ENCODE measurements around the gene TLR6.
A peak's percentile ranks its signal among the peaks of the same experiment; 100 is the strongest.

The TLR6 gene

GRCh38 chr4:38867478-38868058 lies 11.0 kb upstream of the TLR6 start, which contains the start of gene FAM114A1:
Gene FAM114A1, plus strand, starts transcription at chr4:38867806. Its CDS starts 10,273 bp downstream, at chr4:38878079.
- DNase-seq, result peak; percentile 39

GRCh38 chr4:38866973-38867477 lies 10.4 kb upstream of the TLR6 start:
- no peak for DNase-seq

GRCh38 chr4:38865445-38865844 lies 8.8 kb upstream of the TLR6 start:
- no peak for DNase-seq

DNA sequence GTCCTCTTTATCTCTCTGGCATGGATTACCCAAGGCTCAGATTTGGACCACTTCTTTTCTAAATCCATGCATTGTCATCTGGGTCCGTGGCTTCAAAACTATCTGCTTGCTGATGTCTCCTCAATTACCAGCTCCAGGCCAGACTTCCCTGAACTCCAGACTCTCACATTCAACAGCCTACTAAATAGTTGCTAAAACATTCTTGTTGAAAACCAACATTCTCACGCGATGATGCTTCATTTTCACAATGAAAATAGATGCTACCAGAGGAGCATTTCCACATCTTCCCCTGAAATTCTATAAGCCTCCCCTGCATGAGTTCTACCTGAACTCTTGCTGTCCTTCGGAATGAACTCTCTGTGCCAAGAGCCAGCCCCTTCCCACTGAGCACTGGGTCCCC lies 5.2 kb upstream of the TLR6 start:
- DNase-seq, result no peak

DNA sequence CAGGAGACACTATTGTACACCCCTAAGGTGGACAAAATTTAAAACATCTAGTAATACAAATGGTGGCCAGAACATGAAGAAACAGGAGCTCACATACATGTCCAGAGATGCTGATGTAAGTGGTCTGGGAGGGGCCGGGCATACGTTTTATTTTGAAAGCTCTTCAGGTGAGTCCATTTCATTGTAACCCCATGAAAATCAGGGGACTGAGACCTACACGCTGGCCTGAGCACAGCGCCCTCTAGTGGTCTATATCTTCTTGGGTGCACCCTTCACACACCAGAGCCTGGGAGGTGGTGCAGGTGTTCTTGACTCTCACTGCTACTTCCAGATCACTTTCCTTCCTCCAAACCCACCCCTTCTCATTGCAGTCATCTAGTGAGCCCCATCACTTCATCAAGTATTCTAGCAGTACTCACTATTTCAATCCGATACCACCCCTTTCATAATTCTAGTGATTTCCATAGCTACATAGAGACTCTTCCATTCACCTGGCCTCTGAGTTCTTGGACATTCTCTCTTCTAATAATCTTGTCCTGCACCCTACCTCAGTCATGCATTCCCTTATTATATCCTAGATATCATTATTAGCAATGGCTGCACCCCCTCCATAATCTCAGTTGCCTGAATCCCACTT lies 4.3 kb upstream of the TLR6 start:
- peak; percentile 4 for DNase-seq

DNA sequence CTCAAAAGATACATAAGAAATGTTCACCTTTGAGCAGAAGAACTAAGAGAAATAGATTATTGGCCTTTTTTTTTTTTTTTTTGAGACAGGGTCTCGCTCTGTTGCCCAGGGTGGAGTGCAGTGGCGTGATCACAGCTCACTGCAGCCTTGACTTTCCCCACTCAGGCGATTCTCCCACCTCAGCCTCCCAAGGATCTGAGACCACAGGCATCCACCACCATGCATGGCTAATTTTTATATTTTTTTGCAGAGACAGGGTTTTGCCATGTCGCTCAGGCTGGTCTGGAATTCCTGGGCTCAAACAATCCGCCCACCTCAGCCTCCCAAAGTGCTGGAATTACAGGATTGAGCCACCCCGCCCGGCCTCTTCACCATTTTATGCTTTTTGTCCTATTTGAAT lies 2.9 kb upstream of the TLR6 start:
- no peak for DNase-seq

GRCh38 chr4:38858097-38858420 lies 1.4 kb upstream of the TLR6 start:
- DNase-seq, result no peak

- no peak for DNase-seq
Observed at GRCh38 chr4:38857354-38858096, 908 bp upstream of the TLR6 start.

DNA sequence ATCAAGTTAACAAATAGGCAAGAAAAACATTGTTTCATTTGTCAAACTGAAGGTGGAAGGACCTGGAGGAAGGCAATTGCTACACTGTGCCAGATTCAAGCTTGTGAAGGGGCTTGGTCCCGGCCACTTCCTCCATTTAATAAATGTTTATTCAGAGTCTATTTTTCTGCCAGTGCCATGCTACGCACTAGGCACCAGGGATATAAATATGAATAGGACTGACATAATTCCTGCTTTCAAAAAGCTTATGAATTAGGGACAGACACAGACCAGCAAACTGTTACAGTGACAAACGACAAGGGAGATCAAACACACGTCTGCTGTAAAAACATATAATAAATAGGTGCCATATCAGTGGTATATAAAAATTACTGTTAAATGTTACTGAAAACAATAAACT lies 571 bp downstream of the TLR6 start:
- DNase-seq, result no peak

- DNase-seq, result no peak
Observed at GRCh38 chr4:38855466-38855865, 1.2 kb downstream of the TLR6 start.

GRCh38 chr4:38846015-38846414 lies 10.6 kb downstream of the TLR6 start:
- no peak for DNase-seq

DNA sequence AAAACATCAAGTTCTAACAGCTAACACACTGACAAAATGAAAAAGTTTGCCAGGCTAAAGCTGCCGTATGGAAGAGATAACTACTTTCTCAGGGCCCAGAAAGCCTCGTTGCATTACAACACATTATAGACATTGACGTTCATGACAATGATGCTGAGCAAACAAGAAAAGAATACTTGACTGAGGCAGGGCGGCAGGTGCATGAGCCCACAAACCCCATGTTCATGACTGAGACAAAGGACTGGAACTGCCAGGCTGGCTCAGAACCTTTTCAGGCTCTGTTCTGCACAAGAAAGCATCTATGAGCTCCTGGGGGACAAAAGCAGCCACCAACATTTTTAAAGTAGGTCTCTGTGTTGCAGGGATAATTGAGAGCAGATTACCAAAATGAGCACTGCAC lies 13.6 kb downstream of the TLR6 start:
- no peak for DNase-seq

GRCh38 chr4:38837849-38838248 lies 18.8 kb downstream of the TLR6 start:
- DNase-seq, result no peak

GRCh38 chr4:38837334-38837733 lies 19.3 kb downstream of the TLR6 start:
- DNase-seq, result no peak

DNA sequence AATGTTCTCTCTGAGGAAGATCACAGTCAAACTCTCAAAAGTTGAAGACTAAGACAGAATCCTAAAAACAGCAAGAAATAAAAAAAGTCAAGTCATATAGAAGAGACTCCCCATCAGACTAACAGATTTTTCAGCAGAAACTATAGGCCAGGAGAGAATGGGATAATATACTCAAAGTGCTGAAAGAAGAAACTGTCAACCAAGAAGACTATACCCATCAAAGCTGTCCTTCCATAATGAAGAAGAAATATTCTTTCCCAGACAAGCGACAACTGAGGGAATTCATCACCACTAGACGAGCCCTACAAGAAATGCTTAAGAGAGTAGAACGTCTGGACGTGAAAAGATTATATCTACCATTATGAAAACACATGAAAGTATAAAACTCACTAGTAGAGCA lies 22.0 kb downstream of the TLR6 start:
- no peak for DNase-seq

DNA sequence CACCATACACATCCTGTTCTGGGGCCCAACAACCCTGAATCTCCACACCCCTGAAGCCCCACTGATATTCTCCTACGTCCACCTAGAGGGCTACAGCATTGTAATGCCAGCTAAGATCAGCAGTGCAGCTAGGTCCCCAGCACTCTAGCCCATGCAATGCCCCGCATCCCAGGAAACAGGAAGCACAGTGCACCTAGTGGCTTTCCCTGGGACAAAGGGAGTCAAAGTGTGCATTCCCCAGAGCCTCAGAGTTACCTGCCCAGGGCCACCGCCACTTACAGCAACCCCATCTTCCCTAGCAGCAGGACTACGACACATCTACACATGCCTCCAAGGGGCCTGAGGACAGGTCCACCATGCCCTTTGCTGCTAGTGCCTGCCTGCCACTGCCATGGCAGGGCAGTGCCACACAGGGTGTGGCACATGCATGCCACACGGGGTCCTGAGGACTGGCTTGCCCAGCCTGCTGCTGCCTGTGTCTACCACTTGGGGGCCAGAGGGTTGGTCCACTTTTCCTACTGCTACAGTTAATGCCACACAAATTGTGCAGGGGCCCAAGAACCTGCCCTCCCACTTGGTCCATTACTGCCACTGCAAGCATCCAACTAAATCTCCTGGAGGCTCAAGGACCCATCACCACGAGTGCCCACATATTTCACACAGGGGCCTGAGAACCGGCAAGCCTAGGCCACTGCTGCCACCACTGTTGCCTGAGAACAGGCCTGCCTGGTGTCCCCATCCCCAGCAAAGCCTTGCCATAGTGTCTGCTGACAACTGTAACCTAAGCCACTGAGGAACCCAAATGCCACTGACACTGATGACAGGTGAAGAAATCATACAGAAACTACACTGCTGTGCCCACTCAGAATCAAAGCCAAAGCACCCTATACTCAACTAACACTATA lies 23.7 kb downstream of the TLR6 start:
- DNase-seq, result no peak

- DNase-seq, result no peak
Observed at GRCh38 chr4:38832206-38832605, 24.4 kb downstream of the TLR6 start.

GRCh38 chr4:38831653-38832052 lies 25.0 kb downstream of the TLR6 start:
- DNase-seq, result no peak

GRCh38 chr4:38829237-38829636 lies 27.4 kb downstream of the TLR6 start:
- DNase-seq, result no peak

GRCh38 chr4:38823766-38824165 lies 32.9 kb downstream of the TLR6 start:
- DNase-seq, result no peak

DNA sequence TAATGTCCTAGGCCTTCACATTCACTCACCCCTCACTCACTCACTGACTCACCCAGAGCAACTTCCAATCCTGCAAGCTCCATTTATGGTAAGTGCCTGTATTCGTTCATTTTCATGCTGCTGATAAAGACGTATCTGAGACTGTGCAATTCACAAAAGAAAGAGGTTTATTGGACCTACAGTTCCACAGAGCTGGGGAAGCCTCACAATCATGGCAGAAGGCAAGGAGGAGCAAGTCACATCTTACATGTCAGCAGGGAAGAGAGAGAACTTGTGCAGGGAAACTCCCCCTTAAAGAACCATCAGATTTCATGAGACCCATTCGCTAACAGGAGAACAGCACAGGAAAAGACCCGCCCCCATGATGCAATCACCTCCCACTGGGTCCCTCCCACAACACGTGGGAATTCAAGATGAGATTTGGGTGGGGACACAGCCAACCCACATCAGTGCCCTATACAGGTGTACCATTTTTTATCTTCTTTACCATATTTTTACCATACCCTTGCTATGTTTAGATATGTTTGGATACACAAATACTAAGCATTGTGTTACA lies 33.8 kb downstream of the TLR6 start:
- no peak for DNase-seq

- no peak for DNase-seq
Observed at GRCh38 chr4:38821739-38822138, 34.9 kb downstream of the TLR6 start.

Data from NCI-H146 (cell line).